EH (cell line): ENCODE measurements around the gene MCTP1.

Experiments
- DNase-seq: peaks from one replicate; pipeline ENCODE4 v3.0.0-alpha.2; 2015; ENCODE audit warnings: low read depth

MCTP1 gene

GRCh38 chr5:94698197-94698596 lies 586.7 kb downstream of the MCTP1 start:
- no peak for DNase-seq

- DNase-seq = peak; percentile 27
Observed at GRCh38 chr5:94694671-94695070, 590.2 kb downstream of the MCTP1 start.

GRCh38 chr5:94693845-94694370 lies 591.0 kb downstream of the MCTP1 start:
- DNase-seq = no peak

- peak; percentile 93 for DNase-seq
Observed at GRCh38 chr5:94693043-94693822, 591.7 kb downstream of the MCTP1 start.

- no peak for DNase-seq
Observed at GRCh38 chr5:94692581-94692980, 592.3 kb downstream of the MCTP1 start.

GRCh38 chr5:94691949-94692348 lies 592.9 kb downstream of the MCTP1 start:
- no peak for DNase-seq

GRCh38 chr5:94691291-94691690 lies 593.6 kb downstream of the MCTP1 start:
- DNase-seq = no peak

- no peak for DNase-seq
Observed at GRCh38 chr5:94690778-94691177, 594.1 kb downstream of the MCTP1 start.

GRCh38 chr5:94689908-94690307 lies 595.0 kb downstream of the MCTP1 start:
- no peak for DNase-seq

- no peak for DNase-seq
Observed at GRCh38 chr5:94682814-94683520, 601.9 kb downstream of the MCTP1 start.

GRCh38 chr5:94675965-94676618 lies 608.8 kb downstream of the MCTP1 start:
- no peak for DNase-seq

- DNase-seq = peak; percentile 32
Observed at GRCh38 chr5:94674490-94675382, 610.2 kb downstream of the MCTP1 start.

- peak; percentile 18 for DNase-seq
Observed at GRCh38 chr5:94672746-94673145, 612.1 kb downstream of the MCTP1 start.

- peak; percentile 45 for DNase-seq
Observed at GRCh38 chr5:94670726-94671125, 614.2 kb downstream of the MCTP1 start.

- no peak for DNase-seq
Observed at GRCh38 chr5:94667937-94668336, 617.0 kb downstream of the MCTP1 start.

GRCh38 chr5:94661086-94661485 lies 623.8 kb downstream of the MCTP1 start:
- no peak for DNase-seq

GRCh38 chr5:94660506-94660905 lies 624.4 kb downstream of the MCTP1 start:
- DNase-seq = no peak

GRCh38 chr5:94658272-94658671 lies 626.6 kb downstream of the MCTP1 start:
- no peak for DNase-seq
